NCI-H1092 treated with DMSO at 0.1 percent for 48 hours (cell line): Measurements from ENCODE around the gene MARS1.

ENCODE experiments used
- DNase-seq: peaks from one replicate; lab custom pipeline; 2025; lab: John Stamatoyannopoulos, UW

The MARS1 gene

DNA sequence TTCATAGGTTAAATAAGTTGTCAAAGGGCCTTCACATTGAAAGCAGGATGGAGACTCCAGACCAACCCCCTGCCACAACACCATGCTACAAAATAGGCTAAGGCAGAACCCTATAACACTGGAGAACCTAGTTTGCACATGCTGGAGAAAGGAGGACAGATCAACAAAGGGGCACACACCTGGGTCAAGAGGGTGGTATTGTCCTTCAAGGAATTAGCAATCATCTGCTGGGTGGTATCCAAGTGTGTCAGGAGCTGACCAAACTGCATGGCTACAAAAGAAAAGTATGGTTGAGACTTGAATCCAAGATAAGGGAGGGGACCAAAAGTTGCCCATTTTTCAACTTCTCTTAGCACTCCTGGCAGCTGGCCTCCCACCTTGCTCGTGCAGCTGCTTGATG is 44.0 kb downstream of the MARS1 start:
- no peak for DNase-seq

DNA sequence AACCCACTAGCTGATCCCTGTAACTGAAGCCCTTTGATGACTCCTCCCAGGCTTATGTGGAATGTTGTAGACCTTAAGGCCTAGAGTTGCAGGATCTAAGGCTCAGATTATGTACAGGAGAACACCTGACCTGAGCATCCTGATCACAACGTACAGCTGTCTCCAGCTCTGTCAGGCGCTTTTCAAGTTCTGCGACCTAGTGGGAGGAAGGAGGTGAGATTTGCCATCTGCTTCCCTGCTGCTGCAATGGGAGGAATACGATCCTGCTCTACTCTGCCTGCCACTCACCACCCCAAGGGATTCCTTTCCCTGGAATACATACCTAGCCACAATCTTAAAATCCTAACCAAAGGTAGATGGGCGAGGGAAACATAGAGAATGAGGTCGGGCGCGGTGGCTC is 45.2 kb downstream of the MARS1 start:
- no peak for DNase-seq

DNA sequence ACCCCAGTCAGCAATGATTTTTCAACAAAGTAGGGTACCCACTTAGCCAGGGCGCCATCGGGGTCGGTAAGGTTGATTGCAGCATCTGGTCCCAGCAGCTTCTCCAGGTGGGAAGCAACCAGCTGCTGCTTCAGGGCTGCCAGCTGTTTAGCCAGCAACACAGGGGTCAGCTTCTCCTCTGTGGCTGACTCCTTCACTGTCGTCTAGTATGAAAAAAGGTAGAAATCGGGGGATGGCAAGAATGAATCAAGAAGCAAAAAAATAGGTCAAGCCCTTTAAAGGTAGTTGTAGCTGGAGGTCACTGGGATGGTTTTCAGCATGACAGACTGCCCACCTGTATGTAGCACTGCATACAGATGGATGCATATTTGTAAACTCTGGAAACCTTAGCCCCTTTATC is 46.4 kb downstream of the MARS1 start:
- no peak for DNase-seq

DNA sequence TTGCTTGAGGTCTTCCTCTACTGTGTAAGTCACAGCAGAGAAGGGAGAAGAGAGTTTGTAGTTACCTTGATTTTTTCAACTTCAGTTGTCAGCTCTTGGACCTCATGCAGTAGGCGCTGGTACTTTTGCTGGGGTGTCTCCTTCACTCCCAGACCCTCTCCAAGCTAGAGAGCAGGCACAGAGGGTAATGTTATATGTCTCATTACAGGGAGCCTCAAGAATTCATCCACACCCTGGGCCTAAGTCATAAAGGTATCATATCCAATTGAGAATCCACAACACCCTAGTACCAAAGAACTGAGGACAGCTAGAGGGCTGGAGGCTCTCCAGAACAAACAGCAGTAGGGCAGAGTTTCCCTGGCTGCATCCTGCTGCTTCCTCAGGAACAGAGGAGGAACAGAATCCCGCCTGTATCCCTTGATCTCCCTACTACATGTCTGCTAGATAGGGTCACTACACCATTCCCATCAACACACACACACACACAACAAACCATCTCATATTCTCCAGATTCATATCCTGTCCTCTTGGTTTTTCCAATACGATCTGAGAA is 47.2 kb downstream of the MARS1 start:
- DNase-seq = no peak

DNA sequence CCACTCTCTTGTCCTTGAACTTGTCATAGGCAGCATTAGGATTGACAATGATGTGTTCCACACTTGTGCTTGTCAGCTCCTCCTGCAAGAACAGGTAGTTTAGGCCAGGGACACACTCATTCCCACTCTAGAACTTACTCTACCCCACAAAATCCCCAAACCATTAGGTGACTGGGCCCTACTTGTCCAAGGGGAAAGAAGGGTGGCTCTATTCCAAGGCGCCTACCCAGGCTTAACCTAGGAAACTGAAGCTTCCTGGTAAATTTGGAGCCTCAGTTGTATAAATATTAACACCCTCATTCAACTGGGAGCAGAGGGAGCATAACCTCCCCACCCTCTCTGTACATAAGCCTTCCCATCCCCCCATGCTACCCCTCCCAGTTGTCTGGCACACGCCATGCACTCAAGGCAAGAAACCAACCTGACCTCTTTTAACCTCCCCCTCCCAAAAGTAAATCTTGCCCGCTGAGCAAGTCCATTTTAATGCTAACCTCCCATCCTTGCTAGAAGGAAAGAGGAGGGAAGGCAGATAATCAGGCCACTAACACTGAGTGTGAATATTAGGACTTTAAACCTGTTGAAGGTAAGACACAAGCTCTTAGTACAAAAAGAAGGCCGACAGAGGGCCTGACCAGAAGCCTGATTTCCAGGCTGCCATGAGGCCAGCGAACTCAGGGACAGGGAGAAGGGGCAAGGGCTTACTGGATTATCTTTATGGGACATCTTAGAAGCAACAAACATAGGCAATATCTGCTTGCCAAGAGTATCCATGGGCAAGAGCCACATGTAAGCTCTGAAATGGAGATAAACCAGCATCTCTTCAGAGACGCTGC is 48.1 kb downstream of the MARS1 start:
- DNase-seq = no peak

DNA sequence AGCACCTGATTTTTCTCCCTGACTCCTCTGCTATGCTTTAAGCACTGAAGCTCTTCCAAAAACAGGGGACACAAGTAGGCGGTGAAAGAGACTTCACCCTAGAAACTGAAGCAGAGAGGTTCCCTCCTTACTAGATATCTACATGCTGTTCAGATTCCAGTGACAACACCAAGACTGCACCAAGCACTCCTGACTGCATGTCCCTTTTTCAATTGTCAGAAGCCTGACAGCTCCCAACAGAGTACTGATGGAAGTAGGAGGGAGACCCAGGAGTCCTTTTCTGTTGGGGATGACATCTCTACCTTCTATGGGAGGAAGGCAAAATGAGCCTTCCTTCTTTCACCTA is 48.7 kb downstream of the MARS1 start:
- DNase-seq = no peak

DNA sequence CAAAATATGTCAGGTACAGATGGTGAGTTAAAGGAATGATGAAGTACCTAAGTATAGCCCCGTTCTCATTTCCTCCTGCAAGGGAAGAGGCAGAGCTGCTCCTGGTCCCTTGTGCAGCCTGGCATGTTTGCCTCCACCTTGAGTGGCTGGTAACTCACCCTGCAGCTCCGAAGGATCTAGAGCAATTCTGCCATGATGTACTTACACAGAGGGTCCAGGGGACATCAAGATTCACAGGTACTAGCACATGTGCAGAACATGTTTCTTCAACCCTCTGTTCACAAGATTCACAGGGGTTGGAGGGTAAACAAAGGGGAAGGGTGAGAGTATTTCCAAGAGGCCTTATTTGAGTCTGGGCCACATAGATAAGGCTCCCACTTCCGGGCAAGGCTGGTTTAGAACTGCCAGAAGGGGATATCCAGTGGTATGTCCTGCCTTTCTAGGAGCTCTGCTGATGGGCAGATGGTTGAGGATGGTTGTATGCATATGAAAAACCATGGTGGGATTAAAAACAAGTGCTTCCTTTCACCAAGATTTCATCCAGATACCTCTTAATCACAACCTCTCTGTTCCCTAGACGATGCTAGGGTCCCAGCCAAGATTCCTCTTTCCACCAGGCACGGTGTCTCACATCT is 51.4 kb downstream of the MARS1 start:
- DNase-seq = no peak

DNA sequence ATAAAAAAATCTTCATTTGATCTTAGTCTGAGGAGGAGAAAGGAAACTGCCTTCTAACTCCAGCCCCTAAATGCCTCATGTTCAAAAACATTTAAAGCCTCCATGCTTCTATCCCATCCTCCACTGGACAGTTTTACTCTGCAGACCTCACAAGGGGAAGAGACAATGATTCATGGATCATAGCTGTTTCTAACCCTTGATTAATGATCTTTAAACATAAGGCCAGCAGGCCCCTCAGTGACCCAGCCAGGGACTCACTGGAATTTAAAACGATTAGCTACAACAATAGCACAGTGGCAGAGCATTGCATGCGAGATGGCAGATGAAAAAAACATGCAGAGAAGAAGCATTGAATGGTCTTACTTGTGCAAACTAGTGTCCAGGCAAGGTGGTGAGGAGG is 53.1 kb downstream of the MARS1 start:
- DNase-seq = no peak

DNA sequence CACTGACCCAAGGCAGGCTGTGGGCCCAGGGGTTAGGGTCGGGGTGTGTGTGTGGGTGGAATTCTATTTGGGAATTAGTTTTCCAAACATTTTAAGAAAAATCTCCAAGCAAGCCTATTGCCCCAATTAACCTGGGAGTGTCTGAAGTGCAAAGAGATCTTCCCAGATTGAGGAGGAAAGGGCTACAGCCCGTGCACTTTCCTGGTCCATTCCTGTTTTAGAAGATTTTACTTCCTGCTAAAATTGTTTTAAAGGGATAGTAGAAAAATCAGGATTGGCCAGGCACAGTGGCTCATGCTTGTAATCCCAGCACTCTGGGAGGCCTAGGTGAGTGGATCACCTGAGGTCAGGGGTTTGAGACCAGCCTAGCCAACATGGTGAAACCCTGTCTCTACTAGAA is 53.8 kb downstream of the MARS1 start:
- no peak for DNase-seq

DNA sequence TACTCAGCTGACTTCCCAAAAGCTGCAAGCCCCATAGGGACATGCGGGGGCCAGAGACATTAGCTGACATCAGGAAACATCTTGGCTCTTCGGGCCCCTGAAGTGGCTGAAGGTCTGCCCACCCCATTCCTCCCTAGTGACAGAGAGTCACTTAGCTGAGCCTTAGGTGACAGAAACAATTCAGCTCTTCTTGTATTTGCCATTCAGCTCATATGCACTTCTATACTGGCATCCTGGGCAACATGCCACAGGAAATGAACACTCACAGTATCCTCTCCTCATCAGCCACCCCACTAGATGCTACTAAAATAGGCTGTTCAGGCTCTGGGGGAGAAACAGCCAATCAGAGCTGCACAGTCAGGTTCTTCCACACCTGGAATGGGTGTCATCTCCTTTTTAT is 55.7 kb downstream of the MARS1 start:
- peak; percentile 24 for DNase-seq

DNA sequence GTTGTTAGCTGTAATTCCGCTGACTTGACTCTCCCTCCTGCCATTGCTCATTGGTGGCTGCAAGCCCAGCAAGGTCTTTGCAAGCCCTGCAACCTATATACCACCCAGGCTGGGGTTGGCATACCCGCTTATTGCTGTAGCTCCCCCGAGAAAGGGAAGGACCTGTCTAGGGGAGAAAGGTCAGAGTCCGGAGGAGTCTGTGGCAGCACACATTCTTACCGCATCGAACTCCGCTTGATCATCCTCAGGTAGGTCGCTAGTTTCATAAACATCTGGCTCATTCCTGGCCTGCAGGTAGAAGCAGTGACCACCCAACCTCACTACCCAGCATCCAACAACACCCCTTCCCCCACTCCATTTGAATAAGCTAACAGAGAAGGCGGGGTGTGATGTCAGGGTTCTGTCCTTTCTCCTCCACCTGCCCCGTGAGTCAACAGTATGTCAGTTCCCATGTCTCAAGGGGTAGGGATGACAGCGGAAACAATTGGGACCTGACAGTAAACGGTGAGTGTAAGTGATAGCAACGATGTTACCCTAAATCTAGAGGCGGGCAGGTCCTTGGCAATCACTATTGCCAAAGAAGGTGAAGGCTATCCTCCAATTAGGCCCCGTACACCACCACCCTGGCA is 58.1 kb downstream of the MARS1 start:
- no peak for DNase-seq

DNA sequence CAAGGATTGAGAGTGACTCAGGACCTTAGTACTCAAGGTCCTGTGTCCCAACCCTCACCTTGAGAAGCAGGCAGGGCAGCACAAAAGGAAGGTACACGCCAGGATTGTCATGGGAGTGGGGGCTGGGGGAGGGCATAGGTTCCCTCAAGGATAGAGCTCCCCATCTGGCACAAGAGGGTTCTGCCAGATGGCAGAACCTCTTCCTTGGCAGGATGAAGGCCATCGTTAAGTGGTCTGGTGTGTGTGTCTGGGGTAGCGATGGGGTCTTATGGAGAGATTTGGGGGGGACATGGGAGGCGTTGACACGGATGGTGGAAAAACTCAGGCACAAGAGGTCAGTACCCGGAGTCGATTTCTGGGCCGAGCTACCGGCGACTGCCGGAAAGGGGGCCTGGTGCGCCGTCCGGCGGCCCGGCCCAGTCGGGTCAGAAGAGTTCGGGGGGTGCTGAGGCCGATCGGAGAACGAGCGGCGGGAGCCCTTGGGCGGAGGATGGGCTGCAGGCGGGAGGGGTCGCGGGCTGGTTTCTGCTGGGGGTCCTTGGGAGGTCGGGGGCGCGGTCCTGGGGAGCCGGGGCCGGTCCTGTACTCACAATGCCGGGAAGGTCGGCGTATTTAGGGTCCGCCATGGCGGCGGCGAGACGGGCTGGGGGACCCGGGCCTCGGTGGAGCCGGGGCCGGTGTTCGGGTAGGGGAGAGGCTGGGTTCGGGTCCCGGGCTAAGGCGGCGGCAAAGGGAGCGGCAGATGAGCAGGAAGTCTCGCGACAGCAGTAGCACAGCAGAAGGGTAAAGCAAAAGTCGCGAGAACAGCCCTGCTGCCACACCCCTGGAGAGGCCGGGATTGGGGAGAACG is 58.8 kb downstream of the MARS1 start, which contains the start of gene DCTN2:
Gene DCTN2, minus strand, starts transcription at position 755 of the 850 bp plus-strand sequence. Its CDS starts 129 bp downstream, at position 626.
- peak; percentile 97 for DNase-seq

DNA sequence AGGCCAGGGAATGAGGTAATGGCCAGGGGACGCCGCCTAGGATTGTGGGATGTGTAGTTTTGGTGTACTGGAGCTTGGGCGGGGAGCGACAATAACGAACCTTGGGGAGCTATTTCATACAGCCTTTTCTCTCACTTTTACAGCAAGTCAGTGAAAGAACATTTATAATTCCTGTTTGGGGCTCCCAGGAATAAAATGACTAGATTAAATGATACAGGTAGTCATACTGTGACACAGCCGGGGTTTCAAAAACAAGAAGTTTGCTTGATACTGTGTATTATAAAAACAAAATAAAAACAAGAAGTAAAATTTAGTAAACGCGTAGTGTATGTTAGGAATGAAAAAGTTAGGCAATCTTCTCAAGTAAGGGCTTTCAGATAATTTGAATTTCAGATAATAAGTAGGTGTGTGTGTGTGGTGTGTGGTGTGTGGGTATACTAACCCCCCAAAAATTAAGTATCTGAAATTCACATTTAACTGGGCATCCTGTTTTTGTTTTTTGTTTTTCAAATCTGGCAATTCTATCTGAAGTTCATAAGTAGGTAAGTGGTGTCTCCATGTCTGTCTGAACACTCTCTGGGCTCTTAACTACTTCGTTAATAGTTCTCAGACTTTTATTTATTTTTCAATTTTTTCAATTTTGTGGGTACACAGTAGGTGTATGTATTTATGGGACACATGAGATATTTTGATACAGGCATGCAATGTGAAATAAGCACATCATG is 59.6 kb downstream of the MARS1 start:
- no peak for DNase-seq

DNA sequence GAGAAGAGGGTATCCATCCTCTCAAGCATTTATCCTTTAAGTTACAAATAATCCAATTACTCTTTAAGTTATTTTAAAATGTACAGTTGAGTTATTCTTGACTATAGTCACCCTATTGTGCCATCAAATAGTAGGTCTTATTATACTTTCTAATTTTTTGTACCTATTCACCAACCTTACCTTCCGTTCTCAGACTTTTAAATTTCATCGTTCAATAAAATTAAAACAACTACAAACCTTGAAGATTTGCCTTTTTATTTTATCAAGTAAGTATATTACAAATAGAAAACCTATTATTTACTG is 60.1 kb downstream of the MARS1 start:
- DNase-seq = no peak

DNA sequence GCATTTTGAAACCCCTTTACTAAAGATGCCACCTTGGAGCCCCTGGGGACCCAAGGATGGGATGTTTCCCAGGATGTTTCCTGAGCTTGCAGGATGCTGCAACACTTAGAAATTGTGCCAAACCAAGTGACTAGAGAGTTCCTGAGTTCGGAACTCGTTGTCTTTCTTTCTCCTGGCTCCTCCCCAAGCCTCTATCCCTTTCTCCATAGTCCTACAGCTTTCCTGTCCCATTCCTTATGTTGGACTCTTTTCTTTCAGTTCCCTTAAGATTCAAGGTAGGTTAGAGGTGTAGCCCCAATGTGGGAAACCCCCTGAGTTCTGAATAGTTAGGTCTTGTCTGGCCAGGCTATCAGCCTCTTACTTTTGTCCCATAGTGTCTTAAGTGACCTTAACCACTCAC is 60.6 kb downstream of the MARS1 start:
- no peak for DNase-seq

DNA sequence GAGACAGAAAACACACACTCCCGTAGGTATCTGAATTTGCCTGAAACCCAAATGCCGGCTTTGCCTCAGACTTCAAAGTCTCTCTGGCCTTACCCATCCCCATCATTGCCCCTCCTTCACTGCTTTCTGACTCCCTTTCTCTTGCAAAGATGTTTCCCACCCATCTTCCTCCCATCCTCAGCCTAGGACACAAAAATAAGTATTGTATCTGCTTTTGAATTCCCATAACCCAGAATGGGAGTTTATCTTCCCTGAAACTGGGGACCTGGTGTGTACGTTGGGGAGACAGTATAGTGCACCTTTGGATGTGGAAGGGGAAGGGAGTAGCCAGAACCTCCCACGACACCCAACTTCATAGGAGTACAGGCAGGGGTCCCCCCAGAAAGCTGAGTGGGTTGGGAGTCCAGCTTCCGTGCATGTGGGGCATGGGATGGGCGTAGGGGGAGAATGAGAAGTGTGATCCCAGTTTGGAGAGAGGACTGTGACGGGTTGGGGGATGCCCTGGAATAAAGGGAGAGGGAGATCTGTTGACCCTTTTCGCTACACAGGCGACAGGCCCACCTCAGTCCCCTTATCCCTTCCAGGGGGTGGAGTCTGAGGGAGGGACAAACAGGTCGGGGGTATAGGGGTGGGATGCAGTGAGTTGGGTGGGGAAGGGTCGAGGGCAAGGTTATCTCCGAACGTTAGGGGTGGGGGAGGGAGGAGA is 61.5 kb downstream of the MARS1 start:
- DNase-seq = no peak

DNA sequence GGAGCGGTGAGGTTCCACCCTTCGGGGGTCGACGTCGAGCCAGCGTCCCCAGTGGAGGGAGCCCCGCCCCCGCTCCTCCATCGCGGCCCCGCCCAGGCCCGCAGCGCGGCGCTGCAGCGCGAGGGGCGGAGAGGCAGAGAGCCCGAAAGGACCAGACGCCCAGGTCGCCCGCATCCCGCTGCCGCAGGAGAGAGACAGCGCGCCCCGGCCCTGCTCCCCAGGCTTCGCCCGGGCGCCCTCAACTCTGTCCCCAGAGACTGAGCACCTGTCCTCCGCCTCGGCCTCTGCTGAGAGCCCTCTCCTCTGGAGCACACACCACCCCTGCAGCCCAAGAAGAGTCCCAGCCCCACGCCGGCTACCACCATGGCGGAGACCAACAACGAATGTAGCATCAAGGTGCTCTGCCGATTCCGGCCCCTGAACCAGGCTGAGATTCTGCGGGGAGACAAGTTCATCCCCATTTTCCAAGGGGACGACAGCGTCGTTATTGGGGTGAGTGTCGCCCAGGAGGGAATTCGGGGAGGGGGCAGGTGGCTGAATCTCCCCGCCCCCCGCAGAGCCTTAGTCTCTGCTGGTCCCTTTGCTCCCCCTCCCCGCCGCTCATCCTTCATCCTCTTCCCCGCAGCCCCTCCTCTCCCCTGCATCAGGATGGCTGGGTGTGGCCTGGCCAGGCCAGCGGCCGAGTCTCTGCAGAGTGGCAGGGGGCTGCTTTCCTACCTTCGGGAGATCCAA is 62.2 kb downstream of the MARS1 start, which contains the start of gene KIF5A:
Gene KIF5A, plus strand, starts transcription at position 136 of the 732 bp plus-strand sequence. Its CDS starts 228 bp downstream, at position 364.
- peak; percentile 27 for DNase-seq

DNA sequence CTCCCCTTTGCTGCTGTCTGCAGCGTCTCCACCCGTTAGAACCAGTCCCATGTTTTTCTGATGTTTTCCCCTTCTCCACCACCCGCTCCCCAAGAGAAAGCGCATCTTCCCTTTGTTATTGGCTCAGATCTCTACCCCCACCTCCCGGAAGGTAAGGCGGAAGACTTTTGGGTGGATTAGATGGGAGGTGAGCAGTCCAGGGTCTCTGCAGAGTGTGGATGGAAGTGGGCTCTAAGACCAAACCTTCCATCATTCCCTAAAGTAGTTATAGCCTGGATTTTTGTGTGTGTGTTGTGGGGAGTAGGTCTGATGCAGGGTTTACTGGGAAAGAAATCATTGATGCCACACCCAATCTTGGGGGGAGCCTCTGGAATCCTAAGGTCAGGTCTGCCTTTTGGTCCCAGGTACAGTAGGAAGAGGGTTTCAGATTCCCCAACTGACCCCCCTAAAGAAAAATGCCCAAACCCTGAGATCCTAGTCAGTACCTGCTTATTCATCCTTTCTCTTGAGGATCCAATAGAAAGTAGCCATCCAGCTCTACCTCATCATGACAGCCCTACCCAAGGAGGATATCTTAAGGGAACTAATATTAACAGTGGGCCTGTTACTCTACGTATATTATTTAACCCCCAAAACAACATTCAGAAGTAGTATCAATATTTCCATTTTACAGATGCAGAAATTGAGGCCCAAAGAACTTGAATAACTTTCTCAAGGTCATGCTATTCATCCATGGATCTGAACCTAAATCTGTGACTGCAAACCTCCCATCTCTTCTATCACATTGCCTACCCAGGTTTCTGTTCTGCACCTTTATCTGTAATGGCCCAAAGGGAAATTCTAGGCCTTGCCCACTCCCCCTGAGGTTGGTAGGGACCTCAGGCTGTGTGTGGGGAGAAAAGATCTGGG is 63.0 kb downstream of the MARS1 start:
- no peak for DNase-seq
